Suprapubic skin (tissue), 4 donors: Measurements from ENCODE around the gene PVR.

Source experiments
- EP300 ChIP-seq: sonication (generic); formaldehyde crosslinking; IDR thresholded peaks from one replicate; pipeline ENCODE4 v1.6.1; 2017; ENCODE audit warnings: antibody characterized with exemption
- POLR2AphosphoS5 ChIP-seq, 3 donors: sonication (generic); formaldehyde crosslinking; IDR thresholded peaks; one replicate each; pipeline ENCODE4 v1.6.1; 2017; ENCODE audit warnings: antibody characterized with exemption in 3 of 3
- TF ChIP-seq, protein P1 (sequence below), 2 donors: fragments of 200-600 bp in 1 of 2; fragments of 450-650 bp in 1 of 2; sonication (generic) in 1 of 2; IDR thresholded peaks; one replicate each; pipeline ENCODE4 v1.5.1; 2016 to 2019; ENCODE audit warnings: antibody characterized with exemption in 2 of 2, mild to moderate bottlenecking in 1 of 2, moderate library complexity in 1 of 2

DNA sequence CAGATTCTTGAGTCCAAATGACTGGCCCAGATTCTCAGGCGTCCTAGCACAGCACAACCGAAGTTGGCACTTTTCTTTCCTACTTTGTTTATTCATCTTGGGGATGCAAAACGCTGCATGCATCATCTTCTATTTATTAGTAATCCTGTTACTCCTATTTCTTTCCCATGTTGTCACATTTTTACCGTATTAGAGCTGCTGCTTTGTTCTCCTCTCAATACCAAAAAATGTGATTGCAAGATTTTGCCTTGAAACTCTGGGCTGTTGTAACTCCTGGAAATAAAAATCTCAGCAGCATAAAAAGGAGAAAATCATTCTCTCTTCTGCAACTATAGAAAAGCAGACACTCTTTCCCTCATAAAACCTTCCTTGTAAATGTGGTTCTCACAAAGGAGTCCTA, 43.2 kb upstream of the PVR start:
- TF ChIP-seq POLR2AphosphoS5 (IDR thresholded peaks at IDR 0.05) (no peak), EP300 (no peak)
- TF ChIP-seq, protein P1, sequence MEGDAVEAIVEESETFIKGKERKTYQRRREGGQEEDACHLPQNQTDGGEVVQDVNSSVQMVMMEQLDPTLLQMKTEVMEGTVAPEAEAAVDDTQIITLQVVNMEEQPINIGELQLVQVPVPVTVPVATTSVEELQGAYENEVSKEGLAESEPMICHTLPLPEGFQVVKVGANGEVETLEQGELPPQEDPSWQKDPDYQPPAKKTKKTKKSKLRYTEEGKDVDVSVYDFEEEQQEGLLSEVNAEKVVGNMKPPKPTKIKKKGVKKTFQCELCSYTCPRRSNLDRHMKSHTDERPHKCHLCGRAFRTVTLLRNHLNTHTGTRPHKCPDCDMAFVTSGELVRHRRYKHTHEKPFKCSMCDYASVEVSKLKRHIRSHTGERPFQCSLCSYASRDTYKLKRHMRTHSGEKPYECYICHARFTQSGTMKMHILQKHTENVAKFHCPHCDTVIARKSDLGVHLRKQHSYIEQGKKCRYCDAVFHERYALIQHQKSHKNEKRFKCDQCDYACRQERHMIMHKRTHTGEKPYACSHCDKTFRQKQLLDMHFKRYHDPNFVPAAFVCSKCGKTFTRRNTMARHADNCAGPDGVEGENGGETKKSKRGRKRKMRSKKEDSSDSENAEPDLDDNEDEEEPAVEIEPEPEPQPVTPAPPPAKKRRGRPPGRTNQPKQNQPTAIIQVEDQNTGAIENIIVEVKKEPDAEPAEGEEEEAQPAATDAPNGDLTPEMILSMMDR (IDR thresholded peaks at IDR 0.05), result no peak
